ENCODE data around the gene EEFSEC. TPM values are rescaled to one million over a fixed set of nuclear protein-coding genes. Genes with fewer than 3 reads are reported as not detected.

EEFSEC gene
- total and polyA plus RNA-seq, 2 of the 8 experiments (the other 6 are each of a cell fraction or from before 2014, with no cell fraction given): 13.1 to 19.8 TPM

- TF ChIP-seq CHD7 (IDR thresholded peaks at IDR 0.05; ENCODE audit: insufficient replicate concordance, low read length): no peak
- TF ChIP-seq YY1 (IDR thresholded peaks at IDR 0.05; ENCODE audit: low read depth, low read length): no peak
- TF ChIP-seq CREB1 (IDR thresholded peaks at IDR 0.05): no peak
- TF ChIP-seq BCL11A (IDR thresholded peaks at IDR 0.05; ENCODE audit: low read depth in 2 of 2, low read length in 2 of 2): no peak
- TF ChIP-seq RXRA (IDR thresholded peaks at IDR 0.05; ENCODE audit: insufficient read depth, low read depth, low read length): no peak
- no peak for TF ChIP-seq SIN3A (conservative IDR thresholded peaks at IDR 0.05 in 1 of 2, IDR thresholded peaks at IDR 0.05 in 1 of 2; ENCODE audit: low read depth in 1 of 2, low read length in 2 of 2)
Observed at GRCh38 chr3:128341659-128342395, 188.5 kb downstream of the EEFSEC start (continued).
